Thyroid gland (tissue), 4 donors: ENCODE measurements around the gene OAS1. TPM values are rescaled to one million over a fixed set of nuclear protein-coding genes. Genes with fewer than 3 reads are reported as not detected.

ENCODE experiments used
- DNase-seq, 2 donors: peaks; one replicate each; pipeline ENCODE4 v3.0.0-alpha.2; 2019
- H3K27ac ChIP-seq, 3 donors: fragments of 200-600 bp; sonication (generic); 1 replicate in 2 of 3; 2 replicates in 1 of 3; pipeline ENCODE4 v1.5.1; 2016 to 2019; ENCODE audit warnings: mild to moderate bottlenecking in 1 of 3, moderate library complexity in 1 of 3
- H3K27me3 ChIP-seq: fragments of 200-600 bp; sonication (generic); one replicate; pipeline ENCODE4 v1.5.1; 2019
- H3K36me3 ChIP-seq, 2 donors: fragments of 200-600 bp; sonication (generic); one replicate each; pipeline ENCODE4 v1.5.1; 2016 to 2019
- H3K4me1 ChIP-seq, 2 donors: fragments of 200-600 bp; sonication (generic); one replicate each; pipeline ENCODE4 v1.5.1; 2017 to 2019
- H3K4me3 ChIP-seq, 3 donors: fragments of 200-600 bp; sonication (generic); replicated peaks in 1 of 3; 1 replicate in 2 of 3; 2 replicates in 1 of 3; pipeline ENCODE4 v1.5.1; 2016; ENCODE audit warnings: mild to moderate bottlenecking in 1 of 3
- H3K9me3 ChIP-seq: fragments of 200-600 bp; sonication (generic); one replicate; pipeline ENCODE4 v1.5.1; 2017
- CTCF ChIP-seq, 6 experiments: fragments of 200-600 bp in 3 of 6; fragments of 450-650 bp in 3 of 6; sonication (generic) in 3 of 6; IDR thresholded peaks; one replicate each; pipeline ENCODE4 v1.5.1; 2016 to 2019; ENCODE audit warnings: antibody characterized with exemption in 6 of 6, mild to moderate bottlenecking in 2 of 6, inconsistent platforms in 1 of 6, moderate library complexity in 1 of 6
- POLR2A ChIP-seq, 2 donors: fragments of 450-650 bp; IDR thresholded peaks; one replicate each; pipeline ENCODE4 v1.6.1; 2017; ENCODE audit warnings: antibody characterized with exemption in 2 of 2, mild to moderate bottlenecking in 2 of 2, moderate library complexity in 1 of 2
- WGBS, 2 donors: methylation state at CpG; one replicate each; pipeline ENCODE4 v1.1.5; 2017; 5-methylcytosine and 5-hydroxymethylcytosine counted together
- intact Hi-C: fragments of 100-400 bp; cut with DNase I; formaldehyde crosslinking; loops from one replicate; pipeline ENCODE4 v1.15.1; 2023
- total RNA-seq, 4 donors: library from RNA; depleted of rRNA; stranded (reverse); fragments of >200 nt; gene quantifications; one replicate each; pipeline ENCODE4 v1.2.3, GENCODE V29; 2016

Gene OAS1
- total RNA-seq, 4 donors from 2014 or later, result 5.5 to 9.2 (median 7.0) TPM

DNA sequence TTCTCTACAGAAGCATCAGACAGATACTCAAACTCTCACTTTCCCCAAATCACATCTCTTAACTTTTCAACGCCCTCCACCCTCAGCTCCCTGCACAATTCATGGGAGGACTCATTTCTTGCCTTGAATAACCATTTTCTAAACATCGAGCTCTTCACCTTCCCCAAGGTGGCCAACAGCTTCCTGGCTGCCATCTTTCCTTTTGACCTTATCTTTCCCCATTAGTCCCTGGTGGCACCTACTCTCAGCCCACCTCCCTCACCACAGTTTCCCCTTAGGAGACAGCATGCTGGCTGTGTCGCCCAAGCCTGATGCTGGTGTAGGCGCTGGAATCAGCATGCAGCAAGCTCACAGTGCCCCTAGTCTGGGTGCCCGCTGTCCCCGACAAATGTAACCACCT lies 8.4 kb upstream of the OAS1 start:
- H3K4me1 ChIP-seq, result no peaks in the 10 kb centered on the region
- no peaks in the 10 kb centered on the region for H3K36me3 ChIP-seq
- H3K4me3 ChIP-seq, result no peak overlapping the region
- H3K27me3 ChIP-seq, result no peaks in the 10 kb centered on the region
- no peak for TF ChIP-seq CTCF (IDR thresholded peaks at IDR 0.05)
- no peak for TF ChIP-seq POLR2A (IDR thresholded peaks at IDR 0.05)
- intact Hi-C loops, result no loop called here
- no peak for DNase-seq
- 78 to 91% methylated on average over 6 of the region's 6 CpGs for WGBS, 2 donors
- no peak overlapping the region for H3K27ac ChIP-seq
- H3K9me3 ChIP-seq, result no peaks in the 10 kb centered on the region

DNA sequence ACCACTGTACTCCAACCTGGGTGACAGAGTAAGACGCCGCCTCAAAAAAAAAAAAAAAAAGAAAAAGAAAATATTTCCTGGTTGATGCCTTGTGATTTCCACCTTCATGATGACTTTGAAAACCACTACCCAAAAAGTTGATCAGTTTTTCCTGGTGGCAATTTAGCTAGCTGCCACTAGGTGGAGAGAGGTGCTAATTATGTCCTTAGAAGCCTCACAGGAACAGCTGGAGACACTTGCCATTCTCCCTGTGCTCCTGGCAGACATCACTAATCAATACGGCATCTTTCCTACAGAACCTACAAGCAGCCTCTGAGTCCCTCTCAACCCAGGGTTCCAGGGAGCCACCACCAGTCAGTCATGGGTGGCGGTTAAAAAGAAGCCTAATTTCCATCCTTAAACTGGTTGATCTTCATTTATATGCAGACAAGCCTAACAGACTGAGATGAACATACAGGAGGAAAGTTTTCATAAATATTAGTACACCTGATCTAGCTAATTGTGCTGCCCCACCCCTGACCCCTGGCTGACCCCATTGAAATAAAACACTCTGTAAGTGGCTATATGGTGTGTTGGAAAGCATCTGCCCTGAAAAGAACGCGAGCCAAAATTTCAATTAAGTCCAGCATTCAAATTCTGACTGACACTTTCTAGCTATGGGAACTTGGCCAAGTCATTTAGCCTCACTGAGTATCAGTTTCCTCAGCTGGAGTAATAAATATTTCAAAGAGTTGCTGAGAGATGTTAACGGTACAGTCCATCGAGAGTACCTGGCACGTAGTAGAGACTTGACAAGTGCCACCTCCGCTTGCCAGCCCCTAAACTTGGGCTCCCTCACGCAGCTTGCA lies 6.2 kb upstream of the OAS1 start:
- Histone ChIP-seq H3K4me3 (no peak overlapping the region), H3K36me3 (no peaks in the 10 kb centered on the region), H3K27ac (no peak overlapping the region), H3K9me3 (no peaks in the 10 kb centered on the region), H3K27me3 (no peaks in the 10 kb centered on the region), H3K4me1 (peaks cover 0 to 11% of the 10 kb centered on the region in 2 donors)
- peak in 5 of 6 experiments; percentile 40 to 59 (median 44) for TF ChIP-seq CTCF (IDR thresholded peaks at IDR 0.05)
- TF ChIP-seq POLR2A (IDR thresholded peaks at IDR 0.05), result no peak
- intact Hi-C loops, result no loop called here
- 89 to 92% methylated on average over 11 of the region's 11 CpGs for WGBS, 2 donors
- peak; percentile 5 to 14 for DNase-seq

GRCh38 chr12:112901271-112901670 lies 5.5 kb upstream of the OAS1 start:
- Histone ChIP-seq H3K4me3 (no peak overlapping the region), H3K27ac (no peak overlapping the region)
- intact Hi-C loops, result no loop called here

GRCh38 chr12:112904571-112904970 lies 2.2 kb upstream of the OAS1 start:
- Histone ChIP-seq H3K36me3 (no peaks in the 10 kb centered on the region), H3K27ac (no peak overlapping the region), H3K9me3 (no peaks in the 10 kb centered on the region), H3K4me3 (no peak overlapping the region), H3K4me1 (peaks cover 0 to 33% of the 10 kb centered on the region in 2 donors), H3K27me3 (no peaks in the 10 kb centered on the region)
- no peak for DNase-seq
- intact Hi-C loops, result no loop called here
- TF ChIP-seq POLR2A (IDR thresholded peaks at IDR 0.05) (no peak), CTCF (IDR thresholded peaks at IDR 0.05) (no peak)

More at GRCh38 chr12:112901271-112901670, 5.5 kb upstream of the OAS1 start:
- peaks cover 0 to 19% of the 10 kb centered on the region in 2 donors for H3K4me1 ChIP-seq
- 76 to 80% methylated on average over 2 of the region's 2 CpGs for whole genome bisulfite sequencing, 2 donors
- no peak for TF ChIP-seq CTCF (IDR thresholded peaks at IDR 0.05)
- TF ChIP-seq POLR2A (IDR thresholded peaks at IDR 0.05), result no peak
- H3K9me3 ChIP-seq, result no peaks in the 10 kb centered on the region
- H3K36me3 ChIP-seq, result no peaks in the 10 kb centered on the region
- H3K27me3 ChIP-seq, result no peaks in the 10 kb centered on the region
- DNase-seq, result no peak

- H3K36me3 ChIP-seq, result no peaks in the 10 kb centered on the region
- TF ChIP-seq POLR2A (IDR thresholded peaks at IDR 0.05) (no peak), CTCF (IDR thresholded peaks at IDR 0.05) (no peak)
- H3K4me3 ChIP-seq, result no peak overlapping the region
- no peak overlapping the region for H3K27ac ChIP-seq
- WGBS, 2 donors, result 82 to 87% methylated on average over 4 of the region's 4 CpGs
- intact Hi-C loops, result no loop called here
- H3K4me1 ChIP-seq, result peaks cover 0 to 33% of the 10 kb centered on the region in 2 donors
- no peaks in the 10 kb centered on the region for H3K9me3 ChIP-seq
- H3K27me3 ChIP-seq, result no peaks in the 10 kb centered on the region
- no peak for DNase-seq
Observed at GRCh38 chr12:112905451-112906089, 1.2 kb upstream of the OAS1 start.
